Ishikawa (cell line): ENCODE results near the gene SOBP.

Experiments
- CREB1 ChIP-seq: IDR thresholded peaks from 2 replicates; pipeline ENCODE4 v1.6.1; 2012; ENCODE audit warnings: low read depth
- EP300 ChIP-seq: IDR thresholded peaks from 2 replicates; pipeline ENCODE4 v1.6.1; 2012; ENCODE audit warnings: borderline replicate concordance
- RAD21 ChIP-seq: IDR thresholded peaks from 2 replicates; pipeline ENCODE4 v1.6.1; 2012; ENCODE audit warnings: low read depth
- TAF1 ChIP-seq: IDR thresholded peaks from 2 replicates; pipeline ENCODE4 v1.6.1; 2012; ENCODE audit warnings: low read depth, mild to moderate bottlenecking
- TCF12 ChIP-seq: IDR thresholded peaks from 2 replicates; pipeline ENCODE4 v1.6.1; 2012; ENCODE audit warnings: low read depth
- ZBTB7A ChIP-seq: IDR thresholded peaks from 2 replicates; pipeline ENCODE4 v1.6.1; 2012; ENCODE audit warnings: low read depth
- TF ChIP-seq, protein P1 (sequence below): IDR thresholded peaks from 2 replicates; pipeline ENCODE4 v1.6.1; 2012
- TF ChIP-seq, protein P2 (sequence below): IDR thresholded peaks from 2 replicates; pipeline ENCODE4 v1.6.1; 2012; ENCODE audit warnings: low read depth, mild to moderate bottlenecking

DNA sequence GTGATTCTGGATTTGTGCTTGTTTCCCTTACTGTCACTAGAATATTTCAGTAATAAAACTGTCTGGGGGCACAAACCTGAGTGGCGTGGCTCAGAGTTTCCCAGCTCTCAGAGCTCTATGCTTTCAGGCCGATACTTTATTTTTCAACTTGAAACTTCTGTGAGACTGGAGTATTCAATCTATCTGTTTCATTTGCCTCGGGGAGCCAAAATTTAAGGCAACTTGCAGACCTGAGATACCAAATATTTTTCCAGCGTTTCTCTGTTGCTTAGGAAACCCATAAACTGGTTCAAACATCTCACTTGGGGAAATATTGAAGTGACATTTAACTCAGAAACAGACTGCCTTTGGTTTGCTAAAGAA is 74.7 kb downstream of the SOBP start:
- TF ChIP-seq, protein P1, sequence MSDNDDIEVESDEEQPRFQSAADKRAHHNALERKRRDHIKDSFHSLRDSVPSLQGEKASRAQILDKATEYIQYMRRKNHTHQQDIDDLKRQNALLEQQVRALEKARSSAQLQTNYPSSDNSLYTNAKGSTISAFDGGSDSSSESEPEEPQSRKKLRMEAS: no peak
- no peak for TF ChIP-seq TCF12
- no peak for TF ChIP-seq CREB1
- no peak for TF ChIP-seq EP300
- TF ChIP-seq TAF1: no peak
- no peak for TF ChIP-seq ZBTB7A
- no peak for TF ChIP-seq RAD21
- TF ChIP-seq, protein P2, sequence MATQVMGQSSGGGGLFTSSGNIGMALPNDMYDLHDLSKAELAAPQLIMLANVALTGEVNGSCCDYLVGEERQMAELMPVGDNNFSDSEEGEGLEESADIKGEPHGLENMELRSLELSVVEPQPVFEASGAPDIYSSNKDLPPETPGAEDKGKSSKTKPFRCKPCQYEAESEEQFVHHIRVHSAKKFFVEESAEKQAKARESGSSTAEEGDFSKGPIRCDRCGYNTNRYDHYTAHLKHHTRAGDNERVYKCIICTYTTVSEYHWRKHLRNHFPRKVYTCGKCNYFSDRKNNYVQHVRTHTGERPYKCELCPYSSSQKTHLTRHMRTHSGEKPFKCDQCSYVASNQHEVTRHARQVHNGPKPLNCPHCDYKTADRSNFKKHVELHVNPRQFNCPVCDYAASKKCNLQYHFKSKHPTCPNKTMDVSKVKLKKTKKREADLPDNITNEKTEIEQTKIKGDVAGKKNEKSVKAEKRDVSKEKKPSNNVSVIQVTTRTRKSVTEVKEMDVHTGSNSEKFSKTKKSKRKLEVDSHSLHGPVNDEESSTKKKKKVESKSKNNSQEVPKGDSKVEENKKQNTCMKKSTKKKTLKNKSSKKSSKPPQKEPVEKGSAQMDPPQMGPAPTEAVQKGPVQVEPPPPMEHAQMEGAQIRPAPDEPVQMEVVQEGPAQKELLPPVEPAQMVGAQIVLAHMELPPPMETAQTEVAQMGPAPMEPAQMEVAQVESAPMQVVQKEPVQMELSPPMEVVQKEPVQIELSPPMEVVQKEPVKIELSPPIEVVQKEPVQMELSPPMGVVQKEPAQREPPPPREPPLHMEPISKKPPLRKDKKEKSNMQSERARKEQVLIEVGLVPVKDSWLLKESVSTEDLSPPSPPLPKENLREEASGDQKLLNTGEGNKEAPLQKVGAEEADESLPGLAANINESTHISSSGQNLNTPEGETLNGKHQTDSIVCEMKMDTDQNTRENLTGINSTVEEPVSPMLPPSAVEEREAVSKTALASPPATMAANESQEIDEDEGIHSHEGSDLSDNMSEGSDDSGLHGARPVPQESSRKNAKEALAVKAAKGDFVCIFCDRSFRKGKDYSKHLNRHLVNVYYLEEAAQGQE: no peak
